Upper lobe of left lung (tissue), 6 donors: ENCODE data around the gene DSTN. TPM values are rescaled to one million over a fixed set of nuclear protein-coding genes. Genes with fewer than 3 reads are reported as not detected.
"Not testable (repeated sequence)": the region's sequence is repeated elsewhere in the genome, so short reads cannot be mapped to it uniquely, and the experiment has no call there.

ENCODE experiments used
- ATAC-seq, 2 donors: fragments of 200-7000 bp; cut with Tn5 transposase; one replicate each; pipeline ENCODE4 v1.9.1; 2022; ENCODE audit warnings: mild to moderate bottlenecking in 2 of 2, moderate library complexity in 2 of 2; ENCODE audit not compliant: low FRiP score in 2 of 2
- DNase-seq, 2 donors: peaks; one replicate each; pipeline ENCODE4 v3.0.0-alpha.2; 2019 to 2020
- H3K27ac ChIP-seq, 4 donors: fragments of 200-600 bp; sonication (generic); one replicate each; pipeline ENCODE4 v1.5.1; 2016 to 2019
- H3K27me3 ChIP-seq, 4 donors: fragments of 200-600 bp; sonication (generic); one replicate each; pipeline ENCODE4 v1.5.1; 2017 to 2019
- H3K36me3 ChIP-seq, 4 donors: fragments of 200-600 bp; sonication (generic); one replicate each; pipeline ENCODE4 v1.5.1; 2016 to 2019
- H3K4me1 ChIP-seq, 4 donors: fragments of 200-600 bp; sonication (generic); one replicate each; pipeline ENCODE4 v1.5.1; 2018 to 2019
- H3K4me3 ChIP-seq, 4 donors: fragments of 200-600 bp; sonication (generic); one replicate each; pipeline ENCODE4 v1.5.1; 2017 to 2019; ENCODE audit warnings: mild to moderate bottlenecking in 2 of 4, moderate library complexity in 1 of 4
- H3K9me3 ChIP-seq, 4 donors: fragments of 200-600 bp; sonication (generic); one replicate each; pipeline ENCODE4 v1.5.1; 2018 to 2019
- CTCF ChIP-seq, 6 experiments: fragments of 450-650 bp in 4 of 6; fragments of 200-600 bp in 2 of 6; sonication (generic) in 2 of 6; IDR thresholded peaks; one replicate each; pipeline ENCODE4 v1.5.1; 2016 to 2019; ENCODE audit warnings: antibody characterized with exemption in 6 of 6
- EP300 ChIP-seq, 4 donors: sonication (generic); formaldehyde crosslinking; IDR thresholded peaks; one replicate each; pipeline ENCODE4 v1.5.1; 2017; ENCODE audit warnings: antibody characterized with exemption in 4 of 4, control low read depth in 2 of 4
- POLR2A ChIP-seq, 4 donors: fragments of 450-650 bp; IDR thresholded peaks; one replicate each; pipeline ENCODE4 v1.5.1; 2016 to 2017; ENCODE audit warnings: antibody characterized with exemption in 4 of 4, mild to moderate bottlenecking in 2 of 4
- POLR2AphosphoS5 ChIP-seq, 2 donors: sonication (generic); formaldehyde crosslinking; IDR thresholded peaks; one replicate each; pipeline ENCODE4 v1.5.1; 2017; ENCODE audit warnings: antibody characterized with exemption in 2 of 2
- WGBS, 2 donors: methylation state at CpG; one replicate each; pipeline ENCODE4 v1.1.5; 2017 to 2018; 5-methylcytosine and 5-hydroxymethylcytosine counted together
- total RNA-seq, 6 donors: library from RNA; depleted of rRNA in 4 of 6; stranded (reverse); fragments of >200 nt in 4 of 6; gene quantifications; one replicate each; pipeline versions ENCODE4 v1.1.0 to v1.2.1, GENCODE V29; 2016 to 2021
- donor health status: DM: no; HTN: no; CAD: no; lungs with moderate emphysema.
- donor health status: DM: no; HTN: yes; CAD: no; lungs with severe emphysema.

The DSTN gene
- total RNA-seq, 6 donors from 2014 or later = 235 to 735 (median 513) TPM

- peaks cover 0 to 26% (median 15%) of the 10 kb centered on the region in 4 donors for H3K4me1 ChIP-seq
- H3K36me3 ChIP-seq = peaks cover 0 to 49% (median 22%) of the 10 kb centered on the region in 4 donors
- no peak overlapping the region for H3K27ac ChIP-seq
- H3K27me3 ChIP-seq = no peaks in the 10 kb centered on the region
- H3K4me3 ChIP-seq = no peak overlapping the region
- H3K9me3 ChIP-seq = peaks cover 0 to 8% (median 0%) of the 10 kb centered on the region in 4 donors
- ATAC-seq = no peak
- DNase-seq = no peak
- no peak for TF ChIP-seq POLR2AphosphoS5 (IDR thresholded peaks at IDR 0.05)
- no peak for TF ChIP-seq CTCF (IDR thresholded peaks at IDR 0.05)
- TF ChIP-seq POLR2A (IDR thresholded peaks at IDR 0.05) = no peak
- TF ChIP-seq EP300 (IDR thresholded peaks at IDR 0.05) = no peak
- 93 to 95% methylated on average over 9 of the region's 9 CpGs for WGBS, 2 donors
Measured at GRCh38 chr20:17657898-17658647, 88.2 kb downstream of the DSTN start.

GRCh38 chr20:17658648-17658993 is 88.7 kb downstream of the DSTN start:
- no peak for DNase-seq
- Histone ChIP-seq H3K27me3 (no peaks in the 10 kb centered on the region), H3K27ac (no peak overlapping the region), H3K36me3 (peaks cover 0 to 46% (median 22%) of the 10 kb centered on the region in 4 donors), H3K4me1 (peaks cover 0 to 27% (median 15%) of the 10 kb centered on the region in 4 donors), H3K9me3 (peaks cover 0 to 8% (median 0%) of the 10 kb centered on the region in 4 donors), H3K4me3 (no peak overlapping the region)
- TF ChIP-seq POLR2A (IDR thresholded peaks at IDR 0.05) (no peak), EP300 (IDR thresholded peaks at IDR 0.05) (no peak), CTCF (IDR thresholded peaks at IDR 0.05) (no peak), POLR2AphosphoS5 (IDR thresholded peaks at IDR 0.05) (no peak)
- WGBS, 2 donors = 94 to 98% methylated on average over 2 of the region's 2 CpGs
- ATAC-seq = no peak

- DNase-seq, H3K27me3 ChIP-seq, H3K9me3 ChIP-seq, ATAC-seq, H3K4me3 ChIP-seq: not testable (repeated sequence)
- Histone ChIP-seq H3K4me1 (peaks cover 0 to 27% (median 17%) of the 10 kb centered on the region in 4 donors), H3K27ac (peak overlapping the region in 2 of 4 donors; percentile 26 to 27), H3K36me3 (peaks cover 0 to 39% (median 22%) of the 10 kb centered on the region in 4 donors)
- WGBS, 2 donors = 95 to 96% methylated on average over 6 to 7 of the region's 7 CpGs
Measured at GRCh38 chr20:17659344-17659743, 89.5 kb downstream of the DSTN start.

Other genes with a start within 250 kb of the DSTN start
- 1 to 10 TPM in 4 of 6 donors, under 1 TPM in 1, not detected in 1; 0.97 to 5.2 (median 2.9) TPM for gene BFSP1, start 38.7 kb upstream of the DSTN start, total RNA-seq
- gene RRBP1, start 112.2 kb downstream of the DSTN start, total RNA-seq = 100 to 1,000 TPM; 143 to 256 (median 172) TPM
- not detected for gene BANF2, start 129.9 kb downstream of the DSTN start, total RNA-seq